NCI-H1436 (cell line): ENCODE results near the gene CPA1.

Experiments
- DNase-seq: peaks from one replicate; lab custom pipeline; 2025; lab: John Stamatoyannopoulos, UW

The CPA1 gene

GRCh38 chr7:130394421-130395195 is 14.3 kb downstream of the CPA1 start:
- DNase-seq: peak; percentile 11

- no peak for DNase-seq
Measured at GRCh38 chr7:130395421-130395820, 15.1 kb downstream of the CPA1 start.

- DNase-seq: no peak
Measured at GRCh38 chr7:130396109-130396508, 15.8 kb downstream of the CPA1 start.

- DNase-seq: no peak
Measured at GRCh38 chr7:130397051-130397757, 16.9 kb downstream of the CPA1 start.

- peak; percentile 66 for DNase-seq
Measured at GRCh38 chr7:130397758-130398073, 17.4 kb downstream of the CPA1 start.

- DNase-seq: no peak
Measured at GRCh38 chr7:130398526-130399090, 18.3 kb downstream of the CPA1 start.

- DNase-seq: no peak
Measured at GRCh38 chr7:130400120-130400572, 19.9 kb downstream of the CPA1 start.

- no peak for DNase-seq
Measured at GRCh38 chr7:130401101-130401500, 20.8 kb downstream of the CPA1 start.

- no peak for DNase-seq
Measured at GRCh38 chr7:130401578-130401977, 21.3 kb downstream of the CPA1 start.

- no peak for DNase-seq
Measured at GRCh38 chr7:130405003-130405402, 24.7 kb downstream of the CPA1 start.

GRCh38 chr7:130409067-130409711 is 28.9 kb downstream of the CPA1 start:
- peak; percentile 85 for DNase-seq

GRCh38 chr7:130409712-130410072 is 29.4 kb downstream of the CPA1 start:
- DNase-seq: peak; percentile 66

GRCh38 chr7:130410868-130411541 is 30.7 kb downstream of the CPA1 start:
- DNase-seq: no peak

- DNase-seq: no peak
Measured at GRCh38 chr7:130413201-130413600, 32.9 kb downstream of the CPA1 start.

GRCh38 chr7:130415006-130415405 is 34.7 kb downstream of the CPA1 start:
- DNase-seq: no peak

GRCh38 chr7:130417213-130417612 is 36.9 kb downstream of the CPA1 start:
- no peak for DNase-seq

GRCh38 chr7:130418306-130418705 is 38.0 kb downstream of the CPA1 start:
- no peak for DNase-seq

- no peak for DNase-seq
Measured at GRCh38 chr7:130419658-130420057, 39.4 kb downstream of the CPA1 start.

GRCh38 chr7:130420943-130421578 is 40.8 kb downstream of the CPA1 start:
- no peak for DNase-seq

GRCh38 chr7:130421684-130422083 is 41.4 kb downstream of the CPA1 start:
- peak; percentile 67 for DNase-seq

- DNase-seq: no peak
Measured at GRCh38 chr7:130423501-130424037, 43.3 kb downstream of the CPA1 start.
